Mucosa of gallbladder (tissue), 1 donor: ENCODE data around the gene REEP6. TPM values are rescaled to one million over a fixed set of nuclear protein-coding genes. Genes with fewer than 3 reads are reported as not detected.

ENCODE experiments used
- total RNA-seq: library from RNA; stranded (reverse); gene quantifications from one replicate; pipeline ENCODE4 v1.2.1, GENCODE V29; 2021
- donor health status: DM: no; HTN: no; CAD: no.

REEP6 gene
- total RNA-seq, 1 donor from 2014 or later: 80.5 TPM

Other genes starting within 250 kb of the REEP6 start
- gene ATP5F1D, start 249.4 kb upstream of the REEP6 start, total RNA-seq: 213 TPM
- gene MIDN, start 242.6 kb upstream of the REEP6 start, total RNA-seq: 127 TPM
- gene CIRBP, start 221.8 kb upstream of the REEP6 start, total RNA-seq: 382 TPM
- gene FAM174C, start 215.7 kb upstream of the REEP6 start, total RNA-seq: 57.6 TPM
- 8.4 TPM for gene EFNA2, start 205.3 kb upstream of the REEP6 start, total RNA-seq
- 121 TPM for gene NDUFS7, start 107.3 kb upstream of the REEP6 start, total RNA-seq
- gene GAMT, start 89.6 kb upstream of the REEP6 start, total RNA-seq: 27.9 TPM
- 77.7 TPM for gene DAZAP1, start 83.6 kb upstream of the REEP6 start, total RNA-seq
- 877 TPM for gene RPS15, start 52.8 kb upstream of the REEP6 start, total RNA-seq
- 0.43 TPM for gene APC2, start 41.1 kb upstream of the REEP6 start, total RNA-seq
- gene C19orf25, start 12.0 kb upstream of the REEP6 start, total RNA-seq: 41.6 TPM
- 11.7 TPM for gene PCSK4, start 831 bp upstream of the REEP6 start, total RNA-seq
- 4.4 TPM for gene ADAMTSL5, start 21.8 kb downstream of the REEP6 start, total RNA-seq
- gene PLK5, start 32.9 kb downstream of the REEP6 start, total RNA-seq: 0.89 TPM
- gene MEX3D, start 77.1 kb downstream of the REEP6 start, total RNA-seq: 58.6 TPM
- gene MBD3, start 101.7 kb downstream of the REEP6 start, total RNA-seq: 82.8 TPM
- gene UQCR11, start 114.3 kb downstream of the REEP6 start, total RNA-seq: 254 TPM
- gene TCF3, start 161.4 kb downstream of the REEP6 start, total RNA-seq: 83.0 TPM